RWPE1 (cell line): Measurements from ENCODE around the gene SPRY1.

Experiments
- CTCF ChIA-PET: fragments of 350-600 bp; sonication (Branson Sonifier 250); formaldehyde crosslinking; extraction: SDS; loops from one replicate; lab custom pipeline; 2021; lab: Yijun Ruan, JAX
- POLR2A ChIA-PET: fragments of 400-600 bp; formaldehyde crosslinking; extraction: SDS; loops from one replicate; lab custom pipeline; 2020; ENCODE audit warnings: antibody characterized with exemption; ENCODE audit not compliant: low non-redundant PET; lab: Yijun Ruan, JAX
- DNase-seq: peaks from one replicate; pipeline ENCODE4 v3.0.0; 2012; ENCODE audit warnings: low spot score
- H3K27ac ChIP-seq: fragments of 450-650 bp; 2 replicates; pipeline ENCODE4 v1.5.1; 2017
- CTCF ChIP-seq: fragments of 450-650 bp; conservative IDR thresholded peaks from 2 replicates; pipeline ENCODE4 v1.5.1; 2017; ENCODE audit warnings: low read depth, mild to moderate bottlenecking

SPRY1 gene

GRCh38 chr4:123365412-123365811 is 31.2 kb upstream of the SPRY1 start:
- ChIA-PET POLR2A (interaction anchor here (0.7 kb wide), 1 partner anchor 13 kb away, joined by 3 read pairs; no protein-coding TSS in a partner anchor), CTCF (no interaction called here)
- no peak for TF ChIP-seq CTCF
- H3K27ac ChIP-seq: no peak overlapping the region
- DNase-seq: no peak

GRCh38 chr4:123366144-123366748 is 30.3 kb upstream of the SPRY1 start:
- no peak overlapping the region for H3K27ac ChIP-seq
- CTCF ChIA-PET: interaction anchor here (0.7 kb wide), 1 partner anchor 16 kb away, joined by 3 read pairs; no protein-coding TSS in a partner anchor
- DNase-seq: no peak
- POLR2A ChIA-PET: no interaction called here
- TF ChIP-seq CTCF: no peak

- no peak overlapping the region for H3K27ac ChIP-seq
- no peak for DNase-seq
- no peak for TF ChIP-seq CTCF
- CTCF ChIA-PET: interaction anchor here (0.7 kb wide), 1 partner anchor 264 kb away, joined by 4 read pairs; no protein-coding TSS in a partner anchor
- POLR2A ChIA-PET: no interaction called here
Measured at GRCh38 chr4:123378794-123379193, 17.8 kb upstream of the SPRY1 start.

- ChIA-PET CTCF (no interaction called here), POLR2A (no interaction called here)
- TF ChIP-seq CTCF: no peak
- H3K27ac ChIP-seq: no peak overlapping the region
- no peak for DNase-seq
Measured at GRCh38 chr4:123379392-123379791, 17.2 kb upstream of the SPRY1 start.

- CTCF ChIA-PET: no interaction called here
- no peak overlapping the region for H3K27ac ChIP-seq
- no peak for TF ChIP-seq CTCF
- DNase-seq: no peak
- POLR2A ChIA-PET: no interaction called here
Measured at GRCh38 chr4:123380728-123381716, 15.6 kb upstream of the SPRY1 start.

- no peak overlapping the region for H3K27ac ChIP-seq
- POLR2A ChIA-PET: no interaction called here
- TF ChIP-seq CTCF: no peak
- no peak for DNase-seq
- CTCF ChIA-PET: interaction anchor here (0.5 kb wide), 1 partner anchor 930 kb away, joined by 3 read pairs; no protein-coding TSS in a partner anchor
Measured at GRCh38 chr4:123381996-123382395, 14.6 kb upstream of the SPRY1 start.
